NCI-H226 (cell line): ENCODE data around the gene DUSP5.
A peak's percentile ranks its signal among the peaks of the same experiment; 100 is the strongest.
"Not testable (repeated sequence)": the region's sequence is repeated elsewhere in the genome, so short reads cannot be mapped to it uniquely, and the experiment has no call there.

ENCODE experiments used
- DNase-seq: peaks from one replicate; pipeline ENCODE4 v3.0.0-alpha.2; 2015

DUSP5 gene

DNA sequence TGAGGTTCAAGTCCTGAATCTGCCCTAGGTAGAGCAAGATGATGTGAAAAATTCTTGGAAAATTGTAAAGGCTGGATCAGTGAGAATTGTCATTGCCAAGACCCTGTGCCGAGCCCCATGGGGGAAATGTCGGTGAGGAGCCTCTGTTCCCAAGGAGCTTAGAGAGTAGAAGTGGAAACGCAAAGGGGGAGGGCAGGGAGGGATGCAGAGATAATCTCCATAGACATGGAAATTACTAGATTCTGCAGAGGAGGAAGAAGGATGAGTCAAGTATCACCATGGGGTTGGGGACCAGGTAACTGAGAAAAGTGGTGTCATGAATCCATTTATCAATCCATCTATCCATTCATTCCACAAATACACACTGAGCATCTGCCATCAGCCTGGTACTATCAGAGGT is 26.0 kb downstream of the DUSP5 start:
- no peak for DNase-seq

DNA sequence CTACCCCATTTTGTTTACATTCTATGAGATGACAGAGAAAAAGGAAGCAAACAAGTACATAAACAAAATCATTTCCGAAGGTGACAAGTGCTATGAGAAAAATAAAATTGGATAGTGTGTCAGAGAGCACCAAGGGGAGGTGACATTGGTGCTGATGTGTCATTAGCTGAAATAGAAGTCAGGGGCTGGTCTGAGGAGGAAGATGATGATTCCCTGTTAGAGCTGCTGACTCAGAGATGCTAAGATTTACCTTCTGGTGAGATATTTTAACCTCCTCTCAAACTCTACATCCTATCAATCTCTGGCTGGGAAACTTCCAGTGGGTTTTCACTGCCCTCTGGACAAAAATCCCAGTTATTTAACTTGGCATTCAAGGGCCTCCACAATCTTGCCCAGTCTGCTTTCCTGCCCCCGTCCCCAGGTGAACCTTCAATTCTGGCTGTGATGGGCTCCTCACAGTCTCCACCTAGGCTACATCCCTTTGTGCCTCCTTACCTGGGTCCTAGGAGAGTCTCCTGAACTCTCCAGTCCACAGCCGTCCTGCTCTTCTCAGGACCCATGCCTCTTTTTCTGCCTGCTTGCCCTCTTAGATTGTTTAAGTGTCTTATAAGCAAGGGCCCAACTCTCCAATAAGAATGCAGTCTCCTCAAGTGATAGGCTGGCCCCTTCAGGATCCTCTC is 26.6 kb downstream of the DUSP5 start:
- DNase-seq = no peak

DNA sequence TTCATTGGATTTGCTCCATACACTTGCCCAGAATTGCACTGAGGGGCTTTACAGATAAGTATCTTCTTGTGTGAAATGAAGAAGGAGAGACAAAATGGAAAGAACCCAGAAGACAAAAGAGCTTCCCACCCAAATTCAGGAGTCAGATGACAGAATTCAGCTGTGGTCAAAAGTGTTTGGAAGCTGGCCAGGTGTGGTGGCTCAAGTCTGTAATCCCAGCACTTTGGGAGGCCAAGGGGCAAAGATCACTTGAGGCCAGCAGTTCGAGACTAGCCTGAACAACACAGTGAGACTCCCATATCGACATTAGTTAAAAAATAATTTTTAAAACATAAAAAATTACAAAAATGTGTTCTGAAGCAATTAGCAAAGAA is 27.1 kb downstream of the DUSP5 start:
- DNase-seq = no peak

DNA sequence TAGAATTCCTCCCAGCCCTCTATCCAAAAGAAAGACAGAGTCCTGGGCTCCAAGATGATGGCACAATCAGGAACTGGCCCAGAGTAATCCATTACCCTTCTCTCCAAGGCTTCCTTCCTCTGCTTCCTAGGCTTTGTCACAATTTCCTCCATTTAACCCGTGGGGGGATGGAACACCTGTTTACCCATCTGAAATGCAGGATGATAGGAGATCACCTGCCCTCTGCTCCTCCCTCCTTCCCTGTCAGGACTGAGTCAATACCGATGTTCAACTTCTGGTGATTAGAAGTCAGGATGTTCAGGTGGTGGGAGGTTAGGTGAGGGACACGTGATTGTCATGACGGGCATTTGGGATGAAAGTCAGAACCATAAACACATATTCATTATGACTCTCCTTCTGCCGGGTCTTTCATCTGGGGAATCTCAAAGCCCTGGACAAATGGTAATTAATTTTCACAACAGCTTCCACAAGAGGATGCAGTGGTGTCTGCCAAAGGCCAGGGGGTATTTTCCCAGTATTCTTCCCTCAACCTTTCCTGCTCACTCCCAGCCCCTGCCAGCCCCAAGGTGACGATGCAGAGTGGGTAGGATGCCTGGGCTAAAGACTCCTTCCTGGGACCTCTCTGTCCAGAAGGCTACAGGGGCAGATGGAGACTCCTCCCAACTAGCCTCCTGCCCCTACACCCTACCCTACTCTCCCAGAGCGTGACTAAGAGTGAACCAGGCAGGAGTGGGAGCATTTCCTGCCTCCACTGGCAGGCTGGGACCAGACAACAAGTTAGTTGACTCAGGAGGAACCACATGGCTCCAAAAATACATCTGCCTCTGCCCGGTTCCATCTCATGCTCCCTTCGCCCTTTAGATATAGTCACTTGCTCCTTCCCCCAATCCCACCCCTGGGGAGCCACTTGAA is 27.9 kb downstream of the DUSP5 start:
- DNase-seq = peak; percentile 81

DNA sequence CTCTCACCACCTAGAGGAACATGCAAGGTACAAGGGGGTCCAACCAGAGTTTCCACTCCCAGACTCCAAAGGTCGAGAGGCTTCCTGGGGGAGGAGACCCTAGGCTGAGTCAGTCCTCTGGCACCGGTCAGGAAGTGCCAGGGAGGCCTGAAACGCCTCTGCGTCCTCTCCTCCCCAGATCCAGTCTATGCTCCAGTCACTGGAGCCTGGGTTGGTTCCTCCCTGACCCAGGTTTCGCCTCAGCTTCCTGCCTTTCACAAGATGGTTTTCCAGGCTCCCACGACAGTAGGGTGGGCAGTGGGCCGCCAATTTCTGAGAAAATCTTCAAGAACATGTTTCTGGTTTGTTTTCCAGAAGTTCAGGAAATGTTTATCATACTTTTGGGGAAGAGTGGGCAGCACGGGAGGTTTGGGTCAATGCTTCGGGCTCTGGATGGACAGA is 30.0 kb downstream of the DUSP5 start:
- DNase-seq = peak; percentile 68

DNA sequence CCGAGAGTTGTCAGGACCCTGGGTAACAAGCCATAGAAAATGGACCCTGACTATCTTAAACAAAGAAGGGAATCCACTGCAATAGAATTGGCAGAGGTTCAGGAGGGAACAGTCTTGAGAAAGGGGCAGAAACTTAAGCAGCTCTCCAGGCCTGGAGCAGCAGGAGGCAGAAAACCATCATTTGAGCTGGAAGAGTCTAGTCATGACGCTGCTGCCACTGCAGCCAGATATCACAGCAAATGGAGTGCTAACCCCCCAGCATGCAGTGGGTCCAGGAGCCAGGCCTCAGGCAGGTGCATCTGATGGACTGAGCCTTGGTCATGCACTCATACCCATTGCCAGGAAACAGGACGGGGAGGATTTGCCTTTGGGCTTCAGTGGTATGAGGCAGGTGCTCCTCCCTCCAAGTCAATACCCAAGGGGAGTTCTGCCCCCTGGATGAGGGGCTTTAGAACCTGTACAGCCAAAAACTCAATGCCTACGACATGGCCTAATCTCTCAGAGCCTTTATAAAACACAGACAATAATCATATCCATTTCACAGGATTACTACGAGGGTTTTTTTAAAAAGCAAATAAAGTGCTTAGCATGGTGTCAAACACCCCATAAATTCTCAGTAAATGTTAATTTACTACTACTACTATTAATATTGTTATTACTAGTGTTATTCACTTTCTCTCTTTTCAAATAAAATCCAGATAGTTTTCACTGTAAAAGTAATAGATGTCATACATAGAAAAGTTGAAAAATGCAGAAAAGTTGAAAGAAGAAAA is 30.7 kb downstream of the DUSP5 start:
- DNase-seq = no peak

DNA sequence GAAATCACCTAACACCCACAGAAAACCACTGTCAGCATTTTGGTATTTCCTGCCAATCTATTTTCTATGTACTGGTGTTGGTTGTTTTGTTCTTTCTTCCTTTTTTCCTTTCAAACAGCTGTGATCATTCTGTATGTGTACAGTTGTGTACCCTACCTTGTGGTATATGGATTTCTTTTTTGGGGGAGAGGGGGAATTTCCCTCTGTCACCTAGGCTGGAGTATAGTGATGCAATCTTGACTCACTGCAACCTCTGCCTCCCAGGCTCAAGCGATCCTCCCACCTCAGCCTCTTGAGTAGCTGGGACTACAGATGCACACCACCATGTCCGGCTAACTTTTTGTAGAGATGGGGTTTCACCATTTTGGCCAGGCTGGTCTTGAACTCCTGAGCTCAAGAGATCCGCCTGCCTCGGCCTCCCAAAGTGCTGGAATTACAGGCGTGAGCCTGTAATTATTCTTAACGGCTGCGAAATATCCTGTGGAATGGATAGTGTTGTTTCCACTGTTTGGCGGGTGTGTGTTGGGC is 31.4 kb downstream of the DUSP5 start:
- peak; percentile 23 for DNase-seq

DNA sequence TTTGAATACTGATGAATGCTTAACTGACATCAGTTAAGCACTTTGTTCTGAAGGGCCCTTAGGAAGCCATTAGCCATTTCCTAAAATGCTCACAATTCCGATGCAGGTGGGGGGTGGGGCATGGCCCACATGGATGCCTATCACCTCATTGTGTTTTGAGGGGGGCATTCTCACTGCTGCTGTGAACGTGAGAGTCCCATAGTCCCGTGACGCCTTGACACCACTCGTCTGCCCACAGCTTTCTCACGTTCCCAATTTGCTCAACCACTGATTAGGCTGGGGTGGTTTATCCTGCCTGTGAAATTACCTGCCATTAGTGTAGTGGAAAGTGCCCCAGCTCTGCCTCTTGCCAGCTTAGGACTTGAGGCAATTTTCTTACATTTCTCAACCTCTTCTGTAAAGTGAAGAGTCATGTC is 31.9 kb downstream of the DUSP5 start:
- no peak for DNase-seq

DNA sequence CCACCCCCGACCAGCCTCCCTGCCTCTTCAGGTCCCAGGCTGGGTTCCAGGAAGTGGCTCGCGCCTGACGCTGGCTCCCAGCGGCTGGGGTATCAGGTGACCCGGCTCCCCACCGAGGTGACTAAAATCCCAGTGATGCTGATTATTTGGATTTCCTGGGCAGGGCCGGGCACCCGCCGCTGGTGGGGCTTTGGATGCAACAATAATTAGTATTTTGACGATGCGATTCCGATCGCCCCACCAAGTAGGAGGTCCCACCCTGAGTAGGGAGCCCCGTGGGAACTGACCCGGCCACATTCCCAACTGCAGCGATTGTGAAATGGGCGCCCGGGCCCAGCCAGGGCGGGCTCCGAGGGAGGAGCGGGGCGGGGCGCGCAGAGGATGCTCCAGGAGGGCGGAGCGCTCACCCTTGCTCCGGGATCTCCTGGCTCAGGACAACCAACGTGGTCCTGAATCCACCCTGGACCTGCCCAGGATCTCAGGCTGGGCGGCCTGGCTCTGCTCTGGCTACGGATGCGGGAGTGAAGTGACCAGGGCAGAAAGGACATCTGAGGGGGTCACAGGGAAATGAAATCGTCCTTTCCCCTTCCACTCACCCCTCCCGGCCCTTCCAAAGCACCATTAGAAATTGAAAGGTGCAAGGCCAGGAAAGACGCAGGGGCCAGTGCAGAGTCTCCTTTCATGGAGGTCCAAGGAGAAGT is 32.6 kb downstream of the DUSP5 start:
- DNase-seq = peak; percentile 72

DNA sequence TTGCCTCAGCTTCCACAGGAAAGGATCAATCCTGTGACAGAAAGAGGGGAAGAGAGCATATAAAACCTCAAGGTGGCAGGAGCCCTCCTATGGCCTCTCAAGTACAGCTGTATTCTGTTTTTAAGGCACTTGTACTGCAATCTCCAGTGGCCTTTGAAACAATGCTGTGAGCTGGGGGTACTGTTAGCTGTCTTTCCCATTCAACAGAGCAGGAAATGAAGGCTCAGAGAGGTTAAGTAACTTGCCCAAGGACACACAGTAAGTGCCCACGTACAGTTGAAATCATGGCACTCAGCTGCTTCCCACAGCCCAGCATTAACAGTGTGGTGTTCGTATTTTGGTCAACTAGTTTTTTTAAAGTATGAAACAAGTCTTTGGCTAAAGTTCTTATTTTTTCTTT is 34.0 kb downstream of the DUSP5 start:
- DNase-seq = no peak

DNA sequence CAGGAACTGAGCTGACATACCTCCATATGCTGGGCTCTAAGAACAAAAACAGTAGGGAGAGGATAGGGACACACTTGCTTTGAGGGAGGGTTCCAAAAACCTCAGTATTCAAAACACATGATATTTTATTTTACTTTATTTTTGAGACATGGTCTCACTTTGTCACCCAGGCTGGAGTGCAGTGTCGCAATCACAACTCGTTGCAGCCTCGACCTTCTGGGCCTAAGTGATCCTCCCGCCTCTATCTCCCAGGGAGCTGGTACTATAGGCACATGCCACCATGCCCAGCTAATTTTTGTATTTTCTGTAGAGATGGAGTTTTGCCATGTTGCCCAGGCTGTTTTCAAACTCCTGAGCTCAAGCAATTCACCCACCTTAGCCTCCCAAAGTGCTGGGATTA is 34.9 kb downstream of the DUSP5 start:
- DNase-seq = not testable (repeated sequence)

DNA sequence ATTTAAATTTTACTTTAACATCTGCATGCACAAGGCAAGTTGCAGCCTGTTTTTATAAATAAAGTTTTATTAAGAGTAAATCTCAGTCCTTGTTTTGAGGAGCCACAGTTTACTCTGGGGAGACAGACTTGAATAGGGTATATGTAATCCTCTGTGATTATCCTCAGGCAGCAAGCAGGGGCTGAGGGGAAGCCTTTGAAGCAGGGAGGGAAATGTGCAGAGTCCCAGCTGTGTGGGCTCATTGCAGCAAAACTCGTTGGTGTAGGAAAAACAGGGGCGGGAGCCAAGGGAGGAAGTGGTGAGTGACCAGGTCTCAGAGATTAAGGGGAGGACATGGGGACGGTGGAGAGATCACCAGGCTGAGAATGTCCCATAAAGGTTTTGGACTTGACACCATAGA is 35.4 kb downstream of the DUSP5 start:
- no peak for DNase-seq

DNA sequence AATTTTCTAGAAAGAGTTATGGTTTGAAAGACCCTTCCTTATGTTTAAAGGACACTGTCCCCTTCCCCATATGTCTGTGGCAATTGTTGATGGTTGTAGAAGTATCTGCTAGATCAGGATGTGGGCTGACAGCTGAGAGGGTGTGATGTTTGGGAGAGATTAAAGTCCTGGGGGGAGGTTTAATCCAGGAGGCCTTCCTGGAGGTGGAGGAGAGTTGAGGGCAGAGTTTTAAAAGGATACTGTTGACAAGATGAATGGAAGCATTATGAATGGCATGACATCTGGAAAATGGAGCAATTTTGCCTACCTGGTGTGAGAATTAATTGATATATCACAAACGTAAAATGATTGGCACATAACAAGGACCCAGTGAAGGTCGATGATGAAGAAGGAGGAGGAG is 36.9 kb downstream of the DUSP5 start:
- DNase-seq = no peak

DNA sequence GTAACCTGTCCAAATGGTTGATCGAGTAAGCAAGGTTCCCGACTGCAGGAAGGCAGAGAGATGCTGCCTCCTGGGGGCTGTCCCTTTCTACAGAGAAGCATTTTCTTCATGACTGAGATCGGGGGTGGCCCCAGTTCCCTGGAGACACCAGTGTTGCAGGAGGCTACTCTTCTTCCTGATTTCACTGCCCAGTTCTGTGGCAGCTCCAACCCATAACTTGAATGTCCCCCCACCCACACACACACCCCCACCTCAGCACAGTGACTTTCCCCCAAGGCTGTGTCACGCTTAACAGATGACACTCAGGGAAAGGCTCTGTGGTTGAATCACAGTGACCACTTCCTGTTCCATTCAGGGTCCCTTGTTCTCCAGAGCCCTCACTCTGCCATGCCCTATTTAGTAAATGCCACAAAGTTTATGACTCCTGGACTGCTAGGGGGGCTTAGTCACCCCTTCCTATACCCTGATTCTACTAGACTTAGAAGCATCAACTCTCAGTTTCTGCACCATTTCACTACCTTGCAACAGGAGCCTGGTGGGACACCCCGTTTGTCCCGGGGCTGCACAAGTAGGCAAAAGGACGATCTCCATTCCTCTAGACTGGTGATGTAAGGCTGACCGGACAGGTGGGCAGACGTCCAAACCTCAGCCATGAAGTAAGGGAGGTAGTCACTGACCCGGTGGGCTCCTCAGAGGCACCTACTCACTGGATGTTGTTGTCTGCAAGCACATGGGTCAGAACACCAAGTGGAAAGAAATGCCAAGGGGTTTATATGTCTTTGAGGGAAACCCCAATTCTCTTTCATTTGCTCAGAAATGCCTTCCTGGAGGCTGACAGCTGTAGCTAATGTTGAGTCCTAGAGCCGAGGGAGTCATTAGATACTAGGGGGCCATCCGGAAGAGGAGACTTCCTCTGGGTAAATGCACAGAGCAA is 38.5 kb downstream of the DUSP5 start:
- peak; percentile 57 for DNase-seq

DNA sequence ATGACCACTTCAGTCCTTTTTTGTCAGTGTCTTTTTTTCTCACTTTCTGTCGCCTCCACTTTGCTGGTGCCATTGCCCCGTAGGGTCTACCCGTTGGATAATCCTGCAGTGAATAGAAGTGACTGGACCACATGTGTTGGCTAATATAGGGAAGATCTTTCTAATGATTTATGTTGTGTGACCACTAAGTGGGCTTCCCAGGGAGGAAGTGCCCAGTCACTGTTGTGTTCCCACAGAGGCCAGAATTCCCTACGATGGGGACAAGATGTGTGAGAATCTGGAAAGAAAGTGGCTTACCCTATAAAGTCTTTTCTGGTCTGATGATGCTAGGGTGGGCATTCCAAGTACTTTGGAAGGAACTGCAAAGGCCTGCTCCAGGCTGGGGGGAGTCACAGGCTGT is 41.4 kb downstream of the DUSP5 start:
- DNase-seq = no peak

DNA sequence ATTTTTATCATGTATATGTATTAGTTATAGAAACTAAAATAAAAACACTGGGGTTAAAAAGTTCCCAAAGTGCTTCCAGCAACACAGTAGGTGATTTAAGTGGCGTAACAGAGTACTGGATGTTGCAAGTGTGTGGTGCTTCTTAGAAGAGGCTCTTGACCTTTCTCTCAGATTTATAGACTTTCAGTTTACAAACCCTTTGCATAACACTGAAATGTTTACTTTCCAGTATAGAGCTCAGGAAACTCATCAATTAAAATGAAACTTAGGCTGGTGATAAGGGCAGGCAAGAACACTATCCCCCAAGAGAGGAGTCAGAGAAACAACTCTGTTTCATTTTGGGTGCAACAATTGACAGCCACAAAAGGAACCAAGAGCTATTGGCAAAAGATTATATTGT is 42.3 kb downstream of the DUSP5 start:
- DNase-seq = no peak

DNA sequence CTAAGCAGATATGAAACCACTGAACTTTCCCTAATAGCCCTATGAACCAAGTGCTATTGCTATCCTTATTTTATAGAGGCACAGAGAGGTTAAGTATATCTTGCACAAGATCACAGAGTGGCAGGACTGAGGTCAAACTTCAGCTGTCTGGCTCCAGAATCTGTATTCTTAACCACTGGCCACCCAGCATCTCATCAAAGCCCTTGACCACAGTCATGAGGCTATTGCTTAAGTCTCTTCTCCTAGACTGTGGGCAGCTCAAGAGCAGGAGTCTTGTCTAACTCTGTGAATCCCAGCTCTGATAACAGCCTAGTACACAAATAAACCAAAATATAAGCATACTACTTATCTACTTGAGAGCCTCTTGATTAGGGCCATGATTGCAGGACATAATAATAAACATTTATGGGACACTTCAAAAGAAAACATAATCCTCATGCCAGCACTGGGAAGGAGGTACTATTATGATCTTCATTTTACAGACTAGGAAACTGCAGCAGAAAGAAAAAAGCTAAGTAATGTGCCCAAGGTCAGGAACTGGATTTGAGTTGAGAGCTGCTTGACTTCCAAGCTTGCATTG is 47.3 kb downstream of the DUSP5 start:
- peak; percentile 38 for DNase-seq

DNA sequence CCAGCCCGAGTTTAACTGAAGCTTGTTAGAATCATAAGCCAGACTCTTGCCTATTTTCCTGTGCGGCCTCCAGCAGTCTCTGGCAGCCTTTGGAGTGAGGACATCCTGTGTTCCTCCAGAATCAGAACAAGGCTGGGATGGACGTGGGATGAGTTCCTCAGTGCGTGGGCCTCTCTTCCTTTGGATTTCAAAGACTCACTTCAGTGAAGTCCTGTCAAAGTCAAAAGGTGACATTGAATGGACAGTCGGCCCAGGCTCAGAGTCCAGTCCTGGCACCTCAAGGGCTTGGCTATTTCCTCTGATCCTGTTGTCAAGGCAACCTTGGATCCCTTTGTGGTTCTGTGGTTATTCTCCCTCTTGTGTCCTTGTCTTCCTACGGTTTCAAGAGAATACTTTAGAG is 48.4 kb downstream of the DUSP5 start:
- no peak for DNase-seq

DNA sequence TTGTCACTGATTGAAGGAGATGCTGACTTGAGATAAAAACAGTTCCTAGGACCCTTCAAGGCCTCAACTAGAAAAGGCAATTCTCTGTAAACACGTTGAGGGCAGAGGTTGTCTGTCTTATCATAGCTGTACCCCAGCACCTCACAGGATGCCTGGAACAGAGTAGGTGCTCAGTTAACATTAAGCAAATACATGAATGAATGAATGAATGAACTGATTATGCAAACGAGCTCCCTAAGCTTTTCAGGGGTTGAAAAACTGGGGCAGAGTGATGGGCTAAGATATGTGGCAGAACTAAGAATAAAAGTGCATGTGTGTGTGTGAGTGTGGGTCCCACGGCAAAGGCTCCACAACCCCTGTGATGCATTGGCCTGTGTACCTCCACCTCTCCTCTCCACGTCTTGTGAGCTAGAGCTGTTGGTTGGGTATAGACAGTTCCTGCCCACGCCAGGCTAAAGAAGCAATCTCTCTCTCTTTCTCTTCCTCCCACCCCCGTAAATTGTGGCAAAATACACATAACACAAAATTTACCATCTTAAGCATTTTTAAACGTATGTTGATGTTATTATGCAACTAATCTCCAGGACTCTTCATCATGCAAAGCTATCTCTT is 48.9 kb downstream of the DUSP5 start:
- no peak for DNase-seq

DNA sequence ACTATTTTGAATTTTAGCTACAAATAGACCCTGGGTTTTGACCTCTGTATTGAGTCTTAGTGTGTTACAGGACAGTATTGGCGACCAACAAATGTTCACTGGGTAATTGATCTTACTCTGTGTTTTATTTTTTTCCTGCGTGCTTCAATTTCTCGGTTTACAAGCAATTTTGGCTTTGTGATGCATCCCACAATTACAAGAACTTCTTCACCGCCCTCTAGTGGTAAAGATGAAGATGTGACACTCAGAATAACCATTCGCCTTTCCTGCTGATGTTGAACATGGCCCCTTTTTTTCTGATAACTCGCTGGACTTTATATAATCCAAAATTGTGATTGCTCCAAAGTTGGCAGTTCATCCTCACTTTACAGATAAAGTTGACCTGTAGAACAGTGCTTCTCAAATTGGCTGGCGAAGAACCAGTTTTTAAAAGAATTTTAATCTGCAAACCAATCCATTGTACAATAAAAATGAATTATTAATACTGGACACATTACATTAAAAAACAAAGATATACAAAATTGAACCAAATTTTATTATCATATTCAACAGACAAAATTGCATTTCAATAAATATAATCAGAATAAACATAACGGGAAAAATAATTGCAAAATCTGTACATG is 49.5 kb downstream of the DUSP5 start:
- no peak for DNase-seq
